ENCODE results near the gene MYCBP. TPM values are rescaled to one million over a fixed set of nuclear protein-coding genes. Genes with fewer than 3 reads are reported as not detected.
"Not testable (repeated sequence)": the region's sequence is repeated elsewhere in the genome, so short reads cannot be mapped to it uniquely, and the experiment has no call there.

MYCBP gene
- total RNA-seq, 1 experiment from 2014 or later = 27.7 TPM

DNA sequence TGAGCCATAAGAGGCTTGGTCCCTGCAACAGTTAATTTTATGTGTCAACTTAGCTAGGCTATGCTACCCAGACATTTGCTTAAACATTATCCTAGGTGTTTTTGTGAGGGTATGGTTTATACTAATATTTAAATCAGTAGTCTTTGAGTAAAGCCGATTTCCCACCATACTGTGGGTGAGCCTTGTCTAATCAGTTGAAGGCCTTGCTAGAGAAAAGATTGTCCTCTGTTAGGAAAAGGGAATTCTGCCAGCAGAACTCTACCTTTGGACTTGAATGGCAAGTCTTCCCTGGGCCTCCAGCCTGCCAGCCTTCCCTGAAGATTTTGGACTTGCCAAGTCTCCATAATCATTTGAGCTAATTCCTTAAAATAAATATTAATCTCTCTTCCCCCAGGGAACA lies 44.6 kb upstream of the MYCBP start:
- no peak for DNase-seq
- ChIA-PET CTCF (no interaction called here), POLR2A (no interaction called here)
- Histone ChIP-seq H3K4me3 (ENCODE audit: low read depth, low read length) (no peak overlapping the region), H3K36me3 (ENCODE audit: control insufficient read depth, insufficient read depth, low read length) (no peaks in the 10 kb centered on the region), H3K9me3 (no peaks in the 10 kb centered on the region), H3K4me1 (peaks cover 4% of the 10 kb centered on the region; the same call in 1 of the 2 replicates), H3K27me3 (replicated peaks; ENCODE audit: control insufficient read depth, insufficient read depth, low read length) (no peaks in the 10 kb centered on the region)
- no peaks in the 10 kb centered on the region for H3K36me3 Mint-ChIP-seq (ENCODE audit: insufficient read depth, unreplicated experiment)
- H3K4me1 Mint-ChIP-seq (ENCODE audit: low read depth, unreplicated experiment) = no peaks in the 10 kb centered on the region
- intact Hi-C loops (cut with micrococcal nuclease; ENCODE audit: unreplicated experiment) = loop anchor here (2.0 to 10.0 kb wide), 2 partner anchors 51 to 177 kb away; no protein-coding TSS in a partner anchor
- H3K4me3 Mint-ChIP-seq (ENCODE audit: unreplicated experiment) = no peak overlapping the region
- no peak overlapping the region for H3K27ac Mint-ChIP-seq (ENCODE audit: unreplicated experiment)
- H3K9me3 Mint-ChIP-seq (ENCODE audit: unreplicated experiment) = no peaks in the 10 kb centered on the region
- TF ChIP-seq, protein P1, sequence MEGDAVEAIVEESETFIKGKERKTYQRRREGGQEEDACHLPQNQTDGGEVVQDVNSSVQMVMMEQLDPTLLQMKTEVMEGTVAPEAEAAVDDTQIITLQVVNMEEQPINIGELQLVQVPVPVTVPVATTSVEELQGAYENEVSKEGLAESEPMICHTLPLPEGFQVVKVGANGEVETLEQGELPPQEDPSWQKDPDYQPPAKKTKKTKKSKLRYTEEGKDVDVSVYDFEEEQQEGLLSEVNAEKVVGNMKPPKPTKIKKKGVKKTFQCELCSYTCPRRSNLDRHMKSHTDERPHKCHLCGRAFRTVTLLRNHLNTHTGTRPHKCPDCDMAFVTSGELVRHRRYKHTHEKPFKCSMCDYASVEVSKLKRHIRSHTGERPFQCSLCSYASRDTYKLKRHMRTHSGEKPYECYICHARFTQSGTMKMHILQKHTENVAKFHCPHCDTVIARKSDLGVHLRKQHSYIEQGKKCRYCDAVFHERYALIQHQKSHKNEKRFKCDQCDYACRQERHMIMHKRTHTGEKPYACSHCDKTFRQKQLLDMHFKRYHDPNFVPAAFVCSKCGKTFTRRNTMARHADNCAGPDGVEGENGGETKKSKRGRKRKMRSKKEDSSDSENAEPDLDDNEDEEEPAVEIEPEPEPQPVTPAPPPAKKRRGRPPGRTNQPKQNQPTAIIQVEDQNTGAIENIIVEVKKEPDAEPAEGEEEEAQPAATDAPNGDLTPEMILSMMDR (IDR thresholded peaks at IDR 0.05; ENCODE audit: insufficient read depth in 1 of 2, low read depth in 1 of 2, low read length in 1 of 2, severe bottlenecking in 1 of 2, unreplicated experiment in 1 of 2) = no peak
- no TSS peak for BruUV-seq (replicated peaks)
- H3K27me3 Mint-ChIP-seq (ENCODE audit: insufficient read depth, unreplicated experiment) = no peaks in the 10 kb centered on the region

DNA sequence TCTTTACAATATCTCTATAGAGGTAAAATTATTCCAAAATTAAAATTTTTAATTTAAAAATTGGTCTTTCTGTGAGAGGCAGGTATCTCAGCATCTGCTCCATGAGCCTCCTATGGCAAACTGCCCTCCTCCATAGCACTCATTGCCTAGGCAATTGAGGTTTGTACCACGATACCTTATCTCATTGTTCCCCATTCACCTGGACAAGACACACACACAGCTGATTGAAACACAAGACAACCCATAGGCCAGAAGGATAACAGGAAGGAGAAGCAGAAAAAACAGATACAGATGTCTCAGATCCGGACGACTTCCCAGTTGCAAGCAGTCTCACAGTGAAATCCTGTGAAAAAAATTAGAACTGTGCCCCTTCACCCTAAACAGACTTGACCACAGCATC lies 44.2 kb upstream of the MYCBP start:
- CTCF ChIA-PET = no interaction called here
- Mint-ChIP-seq H3K9me3 (ENCODE audit: unreplicated experiment) (no peaks in the 10 kb centered on the region), H3K36me3 (ENCODE audit: insufficient read depth, unreplicated experiment) (no peaks in the 10 kb centered on the region), H3K4me3 (ENCODE audit: unreplicated experiment) (no peak overlapping the region), H3K27me3 (ENCODE audit: insufficient read depth, unreplicated experiment) (no peaks in the 10 kb centered on the region), H3K27ac (ENCODE audit: unreplicated experiment) (no peak overlapping the region), H3K4me1 (ENCODE audit: low read depth, unreplicated experiment) (no peaks in the 10 kb centered on the region)
- intact Hi-C loops (cut with micrococcal nuclease; ENCODE audit: unreplicated experiment) = loop anchor here (10.0 kb wide), 1 partner anchor 177 kb away; no protein-coding TSS in a partner anchor
- Histone ChIP-seq H3K27me3 (replicated peaks; ENCODE audit: control insufficient read depth, insufficient read depth, low read length) (no peaks in the 10 kb centered on the region), H3K4me1 (peaks cover 4% of the 10 kb centered on the region; the same call in 1 of the 2 replicates), H3K4me3 (ENCODE audit: low read depth, low read length) (no peak overlapping the region), H3K9me3 (no peaks in the 10 kb centered on the region), H3K36me3 (ENCODE audit: control insufficient read depth, insufficient read depth, low read length) (no peaks in the 10 kb centered on the region)
- no TSS peak for BruUV-seq (replicated peaks)
- POLR2A ChIA-PET = no interaction called here
- TF ChIP-seq, protein P1 (IDR thresholded peaks at IDR 0.05; ENCODE audit: insufficient read depth in 1 of 2, low read depth in 1 of 2, low read length in 1 of 2, severe bottlenecking in 1 of 2, unreplicated experiment in 1 of 2) = no peak
- DNase-seq = no peak

DNA sequence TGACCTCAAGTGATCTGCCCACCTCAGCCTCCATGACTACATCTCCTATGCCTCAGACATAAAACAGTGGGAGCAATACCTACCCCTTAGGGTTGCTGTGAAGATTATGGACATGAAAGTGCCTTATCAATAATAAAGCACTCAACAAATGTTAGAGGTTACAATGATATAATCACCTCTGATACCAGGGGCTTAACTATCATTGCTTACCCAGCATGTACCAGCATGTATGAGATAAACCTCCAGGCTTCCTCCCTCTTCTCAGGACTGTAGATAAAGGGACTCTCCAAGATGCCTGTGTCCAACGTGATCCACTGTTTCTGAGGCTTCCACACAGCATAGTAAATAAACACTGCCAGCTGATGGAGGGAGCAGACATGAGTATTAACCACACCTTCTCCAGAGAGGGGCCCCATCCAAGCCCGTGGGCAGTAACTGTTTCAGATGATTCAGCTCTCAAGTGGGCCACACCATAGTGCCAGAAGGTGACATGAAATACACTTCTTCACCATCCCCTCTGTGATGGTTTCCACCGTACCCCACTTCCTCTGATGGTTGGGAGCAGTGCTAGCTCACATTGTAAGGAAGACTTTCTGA lies 42.3 kb upstream of the MYCBP start:
- CTCF ChIA-PET = no interaction called here
- Mint-ChIP-seq H3K9me3 (ENCODE audit: unreplicated experiment) (no peaks in the 10 kb centered on the region), H3K27ac (ENCODE audit: unreplicated experiment) (no peak overlapping the region), H3K36me3 (ENCODE audit: insufficient read depth, unreplicated experiment) (no peaks in the 10 kb centered on the region), H3K4me1 (ENCODE audit: low read depth, unreplicated experiment) (no peaks in the 10 kb centered on the region), H3K27me3 (ENCODE audit: insufficient read depth, unreplicated experiment) (no peaks in the 10 kb centered on the region), H3K4me3 (ENCODE audit: unreplicated experiment) (no peak overlapping the region)
- peaks cover 4% of the 10 kb centered on the region; the same call in 1 of the 2 replicates for H3K4me1 ChIP-seq
- no peak overlapping the region for H3K4me3 ChIP-seq (ENCODE audit: low read depth, low read length)
- no peaks in the 10 kb centered on the region for H3K36me3 ChIP-seq (ENCODE audit: control insufficient read depth, insufficient read depth, low read length)
- BruUV-seq (replicated peaks) = no TSS peak
- POLR2A ChIA-PET = no interaction called here
- no peaks in the 10 kb centered on the region for H3K27me3 ChIP-seq (replicated peaks; ENCODE audit: control insufficient read depth, insufficient read depth, low read length)
- peak; percentile 43 to 56 for DNase-seq
- TF ChIP-seq, protein P1 (IDR thresholded peaks at IDR 0.05; ENCODE audit: insufficient read depth in 1 of 2, low read depth in 1 of 2, low read length in 1 of 2, severe bottlenecking in 1 of 2, unreplicated experiment in 1 of 2) = no peak
- intact Hi-C loops (cut with micrococcal nuclease; ENCODE audit: unreplicated experiment) = loop anchor here (10.0 kb wide), 1 partner anchor 179 kb away; no protein-coding TSS in a partner anchor
- H3K9me3 ChIP-seq = no peaks in the 10 kb centered on the region

DNA sequence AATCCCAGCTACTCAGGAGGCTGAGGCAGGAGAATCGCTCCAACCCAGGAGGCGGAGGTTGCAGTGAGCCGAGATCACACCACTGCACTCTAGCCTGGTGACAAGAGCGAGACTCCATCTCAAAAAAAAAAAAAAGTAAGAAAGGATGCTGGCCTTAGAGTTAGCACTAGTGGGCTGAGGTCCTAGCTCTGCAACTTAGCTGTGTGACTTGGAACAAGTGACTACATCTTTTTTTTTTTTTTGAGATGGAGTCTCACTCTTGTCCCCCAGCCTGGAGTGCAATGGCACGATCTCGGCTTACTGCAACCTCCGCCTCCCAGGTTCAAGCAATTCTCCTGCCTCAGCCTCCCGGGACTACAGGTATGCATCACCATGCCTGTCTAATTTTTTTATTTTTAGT lies 41.8 kb upstream of the MYCBP start:
- H3K4me3 ChIP-seq (ENCODE audit: low read depth, low read length); H3K27ac Mint-ChIP-seq (ENCODE audit: unreplicated experiment); H3K9me3 Mint-ChIP-seq (ENCODE audit: unreplicated experiment); H3K27me3 ChIP-seq (replicated peaks; ENCODE audit: control insufficient read depth, insufficient read depth, low read length); H3K36me3 Mint-ChIP-seq (ENCODE audit: insufficient read depth, unreplicated experiment); DNase-seq; H3K4me3 Mint-ChIP-seq (ENCODE audit: unreplicated experiment); H3K4me1 Mint-ChIP-seq (ENCODE audit: low read depth, unreplicated experiment); H3K9me3 ChIP-seq; BruUV-seq (replicated peaks); H3K4me1 ChIP-seq; CTCF ChIA-PET; H3K36me3 ChIP-seq (ENCODE audit: control insufficient read depth, insufficient read depth, low read length); H3K27me3 Mint-ChIP-seq (ENCODE audit: insufficient read depth, unreplicated experiment); POLR2A ChIA-PET: not testable (repeated sequence)
- intact Hi-C loops (cut with micrococcal nuclease; ENCODE audit: unreplicated experiment) = loop anchor here (10.0 kb wide), 1 partner anchor 180 kb away; no protein-coding TSS in a partner anchor
